GM12891 (cell line): Measurements from ENCODE around the gene NCAN.
A peak's percentile ranks its signal among the peaks of the same experiment; 100 is the strongest.

Experiments used
- DNase-seq: peaks from one replicate; pipeline ENCODE4 v3.0.0; 2011; ENCODE audit warnings: low spot score; ENCODE audit not compliant: insufficient read length
- FAIRE-seq: peaks from 2 replicates; lab custom pipeline; 2011; peaks lifted over from hg19 to GRCh38; lab: Jason Lieb, UNC
- PAX5 ChIP-seq: IDR thresholded peaks from 2 replicates; pipeline ENCODE4 v1.6.1; 2011; ENCODE audit warnings: low read length, moderate library complexity, mild to moderate bottlenecking; ENCODE audit not compliant: insufficient read depth, severe bottlenecking
- POLR2A ChIP-seq: IDR thresholded peaks from 2 replicates; pipeline ENCODE4 v1.6.1; 2011; ENCODE audit warnings: low read depth, low read length, control low read depth
- POLR2AphosphoS5 ChIP-seq: IDR thresholded peaks from 2 replicates; pipeline ENCODE4 v1.6.1; 2011; ENCODE audit warnings: low read depth, low read length, control low read depth
- POU2F2 ChIP-seq: IDR thresholded peaks from 2 replicates; pipeline ENCODE4 v1.6.1; 2011; ENCODE audit warnings: low read depth, mild to moderate bottlenecking, control low read depth, low read length, moderate library complexity
- SPI1 ChIP-seq: IDR thresholded peaks from 2 replicates; pipeline ENCODE4 v1.6.1; 2011; ENCODE audit warnings: low read depth, low read length, control low read depth
- TAF1 ChIP-seq: IDR thresholded peaks from 2 replicates; pipeline ENCODE4 v1.6.1; 2011; ENCODE audit warnings: low read depth, low read length, control low read depth

Gene NCAN

DNA sequence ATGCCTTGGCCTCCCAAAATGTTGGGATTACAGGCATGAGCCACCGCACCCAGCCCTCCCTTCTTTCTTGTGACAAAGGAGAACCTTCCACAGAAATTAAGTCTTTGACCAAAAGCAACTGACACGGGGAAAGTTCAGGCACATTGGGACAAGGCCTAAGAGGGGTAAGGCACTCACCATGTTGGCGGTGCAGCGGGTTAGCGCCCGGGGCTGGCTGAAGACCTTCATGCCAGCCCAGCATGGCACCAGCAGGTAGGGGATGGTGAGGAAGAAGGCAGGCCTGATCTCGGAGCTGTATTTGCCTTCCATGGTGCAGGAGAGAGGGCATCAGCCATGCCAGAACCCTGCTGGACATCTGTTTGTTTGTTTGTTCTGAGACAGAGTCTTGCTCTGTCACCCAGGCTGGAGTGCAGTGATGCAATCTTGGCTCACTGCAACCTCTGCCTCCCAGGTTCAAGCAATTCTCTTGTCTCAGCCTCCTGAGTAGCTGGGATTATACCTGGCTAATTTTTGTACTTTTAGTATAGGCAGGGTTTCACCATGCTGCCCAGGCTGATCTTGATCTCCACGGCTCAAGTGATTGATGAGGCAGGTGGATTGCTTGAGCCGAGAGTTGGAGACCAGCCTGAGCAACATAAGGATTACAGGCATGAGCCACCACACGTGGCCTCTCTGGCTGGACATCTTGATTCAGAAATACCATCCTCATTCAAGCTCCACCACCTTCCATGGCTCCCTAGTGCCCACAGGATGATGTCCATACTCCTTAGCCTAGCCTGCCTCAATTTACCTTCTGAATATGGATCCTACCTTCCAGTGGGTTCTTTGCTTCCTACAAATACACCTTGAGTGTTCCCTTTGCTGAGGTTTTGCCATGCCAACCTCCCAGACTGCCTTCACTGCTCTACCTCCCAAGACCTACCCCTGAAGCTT is 57.0 kb downstream of the NCAN start:
- TF ChIP-seq POLR2A (no peak), SPI1 (no peak), TAF1 (no peak), POLR2AphosphoS5 (no peak), PAX5 (no peak), POU2F2 (no peak)
- DNase-seq (no peak), FAIRE-seq (no peak)

DNA sequence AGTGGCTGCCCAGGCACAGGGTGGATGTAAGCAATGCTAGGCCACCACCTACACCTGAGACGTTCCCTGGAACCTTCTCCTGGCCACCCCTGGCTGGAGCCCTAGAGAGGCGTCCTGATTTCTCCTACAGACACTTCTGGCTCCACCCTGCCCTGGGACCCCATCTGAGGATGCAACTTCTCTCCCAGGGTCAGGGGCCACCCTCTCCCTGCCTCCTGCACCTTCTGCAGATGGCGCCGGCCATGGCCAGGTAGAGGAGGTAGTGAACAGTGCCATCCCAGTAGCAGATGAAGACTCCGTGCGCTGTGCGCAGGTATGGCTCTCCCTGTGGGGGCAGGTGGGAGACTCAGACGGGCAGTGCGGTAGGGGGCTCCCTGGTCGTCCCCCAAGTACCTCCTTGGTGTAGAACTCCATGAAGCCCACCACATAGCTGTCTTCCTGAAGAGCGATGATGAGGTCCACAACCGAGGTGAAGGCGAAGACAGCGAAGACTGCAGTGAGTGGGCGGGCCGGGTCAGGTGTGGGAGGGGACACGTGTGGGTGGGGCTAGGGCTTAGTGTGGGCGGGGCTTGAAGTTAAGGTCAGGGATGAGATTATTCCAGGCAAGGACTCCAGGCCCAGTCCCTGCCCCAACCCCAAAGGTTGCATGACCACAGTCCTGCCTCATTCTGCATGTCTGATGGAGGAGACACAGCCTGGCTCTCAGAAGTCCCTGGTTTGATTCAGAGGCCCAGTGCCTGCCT is 58.4 kb downstream of the NCAN start:
- DNase-seq (peak; percentile 11), FAIRE-seq (no peak)
- TF ChIP-seq SPI1 (no peak), POLR2AphosphoS5 (no peak), POLR2A (no peak), POU2F2 (no peak)

DNA sequence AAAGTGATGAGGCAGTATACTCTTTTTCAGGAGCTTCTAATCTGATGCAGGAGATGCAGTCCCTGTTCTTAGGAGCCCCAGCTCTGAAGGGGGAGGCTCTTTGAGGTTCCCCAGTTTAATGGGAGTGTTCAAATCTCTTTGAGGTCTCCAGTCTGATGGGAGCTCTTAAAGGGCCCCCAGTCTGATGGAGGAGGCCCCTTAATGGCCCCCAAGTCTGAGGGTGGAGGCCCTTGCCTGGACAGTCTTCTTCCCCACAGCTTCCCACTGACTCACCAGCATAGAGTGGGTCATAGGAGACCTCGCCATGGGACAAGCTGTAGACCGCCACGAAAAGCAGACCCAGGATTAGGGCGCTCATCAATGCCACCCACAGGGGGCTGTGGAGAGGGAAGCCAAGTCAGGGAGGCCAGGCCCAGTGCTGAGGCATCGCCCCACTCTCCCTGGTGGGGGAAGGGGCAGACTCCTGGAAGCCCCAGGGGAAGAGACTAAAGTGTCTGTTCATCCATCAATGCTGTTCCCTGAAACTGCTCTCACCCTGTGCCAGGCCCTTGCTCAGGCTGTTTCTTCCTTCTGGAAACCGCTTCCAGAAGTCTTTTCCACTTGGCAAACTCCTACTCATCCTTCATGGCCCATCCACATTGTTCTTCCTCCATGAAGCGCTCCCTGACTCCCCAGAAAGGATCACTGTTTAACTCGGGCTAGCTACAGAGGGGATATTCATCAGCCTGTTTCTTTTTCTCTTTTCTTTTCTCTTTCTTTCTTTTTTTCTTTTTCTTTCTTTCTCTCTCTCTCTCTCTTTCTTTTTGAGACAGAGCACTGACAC is 59.2 kb downstream of the NCAN start:
- DNase-seq (peak; percentile 11), FAIRE-seq (no peak)
- TF ChIP-seq POLR2A = no peak
- TF ChIP-seq SPI1 = no peak
- no peak for TF ChIP-seq PAX5
- TF ChIP-seq POLR2AphosphoS5 = no peak
- TF ChIP-seq TAF1 = no peak
- no peak for TF ChIP-seq POU2F2

DNA sequence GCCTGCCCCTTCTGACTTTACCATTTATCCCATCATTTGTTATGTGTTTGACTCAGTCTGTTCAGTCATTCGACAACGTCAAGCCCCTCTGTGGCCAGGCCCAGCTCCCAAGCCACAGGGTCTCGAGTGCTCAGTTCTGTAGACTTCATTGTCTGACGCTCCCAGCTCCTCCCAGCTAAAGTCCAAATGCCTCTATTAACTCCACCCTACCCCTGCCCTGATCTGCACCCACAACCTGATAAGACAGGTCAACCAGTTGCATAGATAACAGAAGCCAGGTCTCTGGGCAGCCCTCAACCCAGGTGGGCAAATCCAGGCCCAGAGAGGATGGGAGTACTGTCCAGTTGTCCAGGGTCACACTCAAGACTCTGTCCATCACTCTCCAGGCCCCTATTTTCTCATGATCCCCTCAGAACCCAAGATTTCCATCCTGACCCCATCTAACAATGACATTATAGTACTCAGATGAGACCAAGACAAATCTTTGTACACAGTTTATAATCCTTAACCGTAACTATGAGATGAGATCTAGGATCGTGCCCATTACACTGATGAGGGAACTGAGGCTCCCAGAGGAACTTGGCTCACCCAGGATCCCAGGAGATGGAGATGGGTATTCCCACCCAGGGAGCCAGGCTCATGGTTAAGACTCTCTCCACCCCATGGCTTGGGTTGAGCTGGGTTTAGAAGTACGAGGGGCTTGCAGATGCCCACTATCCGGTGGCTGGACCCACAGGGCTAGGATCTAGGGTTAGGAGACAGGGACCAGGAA is 60.3 kb downstream of the NCAN start:
- FAIRE-seq (no peak), DNase-seq (no peak)
- no peak for TF ChIP-seq POLR2A
- no peak for TF ChIP-seq SPI1
- no peak for TF ChIP-seq POLR2AphosphoS5
- TF ChIP-seq PAX5 = no peak
- no peak for TF ChIP-seq TAF1
- TF ChIP-seq POU2F2 = no peak

DNA sequence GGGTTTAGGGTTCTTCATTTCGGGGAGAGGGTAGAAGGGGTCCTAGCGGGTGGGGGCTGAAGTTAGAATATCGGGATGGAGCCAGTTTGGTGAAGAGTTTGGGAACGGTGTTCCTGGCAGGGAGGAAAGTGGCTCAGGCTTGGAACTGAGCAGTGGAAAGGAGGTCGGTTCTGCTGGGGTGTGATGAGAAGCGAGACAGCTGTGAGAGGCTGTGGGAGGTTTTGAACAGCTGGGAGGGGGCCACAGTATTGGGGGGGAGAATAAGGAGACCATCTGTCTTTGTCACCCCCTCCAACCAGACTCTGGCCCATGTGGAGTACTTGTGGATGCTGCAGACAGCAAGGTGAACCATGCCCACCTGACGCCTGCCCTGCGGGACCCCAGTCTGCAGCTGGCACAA is 62.4 kb downstream of the NCAN start:
- FAIRE-seq (no peak), DNase-seq (no peak)
- TF ChIP-seq TAF1 (no peak), POU2F2 (no peak), PAX5 (no peak), POLR2AphosphoS5 (no peak), SPI1 (no peak), POLR2A (no peak)

DNA sequence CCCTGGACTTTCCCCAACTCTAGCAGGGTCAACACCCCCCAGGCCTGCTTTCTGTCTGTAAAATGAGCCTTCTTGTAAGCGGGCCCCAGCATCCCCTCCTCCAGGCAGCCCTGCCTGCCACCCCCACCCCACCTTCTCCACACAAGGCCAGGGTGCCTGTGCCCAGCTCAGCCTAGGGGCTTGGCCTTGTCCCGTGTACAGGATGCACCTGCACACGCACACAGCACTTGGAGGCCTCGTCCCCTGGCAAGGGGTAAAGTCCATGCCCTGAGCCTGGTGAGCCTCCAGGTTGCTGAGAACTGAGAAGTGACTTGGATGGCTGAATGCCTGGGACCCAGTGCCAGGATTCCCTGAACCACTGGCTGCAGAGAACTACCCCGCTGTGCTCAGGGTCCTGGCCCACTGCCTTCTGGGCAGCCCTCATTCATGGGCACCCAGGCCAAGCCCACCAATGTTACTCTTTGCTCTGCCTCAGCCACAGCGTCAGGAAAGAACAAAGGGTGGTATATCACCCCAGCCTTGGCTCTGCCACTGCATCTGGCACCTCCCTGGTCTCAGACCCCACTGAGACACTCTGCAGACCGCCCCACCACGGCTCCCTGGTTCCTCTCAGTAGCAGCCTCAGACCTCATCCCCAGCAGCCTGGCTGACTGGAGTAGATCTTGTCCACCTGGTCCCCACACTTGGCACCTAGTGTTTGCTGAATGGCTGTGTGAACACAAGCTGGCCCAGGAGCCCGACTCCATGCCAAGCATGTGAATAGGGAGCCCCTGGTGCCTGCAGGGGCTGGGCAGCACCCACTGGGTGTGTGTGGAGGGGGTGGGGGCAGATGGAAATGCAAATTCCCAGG is 63.2 kb downstream of the NCAN start:
- no peak for DNase-seq
- TF ChIP-seq TAF1 = no peak
- no peak for TF ChIP-seq POLR2AphosphoS5
- TF ChIP-seq SPI1 = no peak
- TF ChIP-seq PAX5 = no peak
- TF ChIP-seq POU2F2 = no peak
- TF ChIP-seq POLR2A = no peak
- no peak for FAIRE-seq

DNA sequence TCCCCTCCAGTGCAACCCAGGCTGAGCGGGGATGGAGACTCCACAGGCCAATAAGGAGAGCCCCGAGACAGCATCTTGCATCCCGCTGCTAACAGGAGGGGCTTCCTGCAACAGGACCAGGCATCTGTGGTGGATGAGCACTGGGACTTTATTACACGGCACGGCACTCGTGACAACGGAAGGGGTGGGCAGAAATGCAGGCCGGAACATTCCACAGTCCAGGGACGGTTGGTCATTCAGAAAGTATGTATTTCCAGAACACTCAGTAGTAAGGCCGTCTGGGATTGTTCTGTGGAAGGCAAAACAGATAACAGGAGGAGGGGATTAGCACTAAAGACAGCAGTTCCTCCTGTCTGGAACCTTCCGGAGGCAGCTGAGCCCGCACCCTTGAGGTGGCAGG is 64.6 kb downstream of the NCAN start:
- DNase-seq (no peak), FAIRE-seq (no peak)
- no peak for TF ChIP-seq POLR2A
- no peak for TF ChIP-seq SPI1
- TF ChIP-seq PAX5 = no peak
- no peak for TF ChIP-seq TAF1
- no peak for TF ChIP-seq POU2F2
- TF ChIP-seq POLR2AphosphoS5 = no peak

DNA sequence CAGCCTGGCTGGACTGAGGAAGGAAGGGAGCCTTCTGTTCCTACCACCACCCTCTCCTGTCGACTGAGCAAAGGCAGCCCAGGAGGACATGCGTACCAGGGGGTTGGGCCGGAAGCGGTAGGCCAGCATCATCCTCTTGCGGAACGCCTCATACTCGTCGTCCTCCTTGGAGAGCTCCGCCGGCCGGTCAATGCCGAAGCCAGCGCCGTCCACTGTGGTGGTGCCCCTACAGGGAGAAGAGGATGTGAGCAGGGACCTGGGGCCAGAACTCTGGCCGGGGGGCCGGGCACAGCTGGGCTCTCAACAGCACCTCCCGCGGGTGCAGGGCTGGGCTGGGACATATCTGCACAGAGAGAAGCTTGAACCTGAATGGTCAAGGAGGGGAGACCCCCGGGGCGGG is 65.1 kb downstream of the NCAN start:
- FAIRE-seq = no peak

More for the DNA sequence above, 65.1 kb downstream of the NCAN start:
- no peak for DNase-seq
- TF ChIP-seq TAF1 (no peak), PAX5 (no peak), POU2F2 (no peak), POLR2A (no peak), SPI1 (no peak), POLR2AphosphoS5 (no peak)
